Neuronal stem cell (in vitro differentiated cells): ENCODE results near the gene AOC2.
"Not testable (repeated sequence)": the region's sequence is repeated elsewhere in the genome, so short reads cannot be mapped to it uniquely, and the experiment has no call there.

ENCODE experiments used
- DNase-seq: peaks from one replicate; pipeline ENCODE4 v3.0.0-alpha.2; 2013; ENCODE audit warnings: low spot score
- H2AFZ ChIP-seq: one replicate; pipeline ENCODE4 v1.6.1; 2013; ENCODE audit warnings: mild to moderate bottlenecking, low read length, inconsistent platforms
- H2AK5ac ChIP-seq: 2 replicates; pipeline ENCODE4 v1.6.1; 2013; ENCODE audit warnings: low read depth, mild to moderate bottlenecking, inconsistent platforms, low read length, moderate library complexity, mixed read lengths
- H2BK120ac ChIP-seq: 2 replicates; pipeline ENCODE4 v1.6.1; 2013; ENCODE audit warnings: low read depth, mild to moderate bottlenecking, inconsistent platforms, low read length, moderate library complexity, mixed read lengths
- H2BK12ac ChIP-seq: one replicate; pipeline ENCODE4 v1.6.1; 2013; ENCODE audit warnings: low read length, inconsistent platforms
- H2BK15ac ChIP-seq: 2 replicates; pipeline ENCODE4 v1.6.1; 2013; ENCODE audit warnings: mild to moderate bottlenecking, low read length, inconsistent platforms, mixed read lengths
- H2BK5ac ChIP-seq: one replicate; pipeline ENCODE4 v1.6.1; 2013; ENCODE audit warnings: inconsistent platforms, mild to moderate bottlenecking, low read length, moderate library complexity
- H3K14ac ChIP-seq: one replicate; pipeline ENCODE4 v1.6.1; 2013; ENCODE audit warnings: low read length, inconsistent platforms
- H3K18ac ChIP-seq: 2 replicates; pipeline ENCODE4 v1.6.1; 2013; ENCODE audit warnings: low read length, inconsistent platforms
- H3K23ac ChIP-seq: 2 replicates; pipeline ENCODE4 v1.6.1; 2013; ENCODE audit warnings: low read depth, mild to moderate bottlenecking, mixed read lengths, low read length, inconsistent platforms; ENCODE audit not compliant: poor library complexity
- H3K27ac ChIP-seq: replicated peaks from 3 replicates; pipeline ENCODE4 v1.5.1; 2013; ENCODE audit warnings: low read length, inconsistent platforms
- H3K27me3 ChIP-seq, 3 experiments: 2 replicates each; pipeline ENCODE4 v1.6.1; 2013; ENCODE audit warnings: low read length in 3 of 3, mild to moderate bottlenecking in 2 of 3, inconsistent platforms in 1 of 3, low read depth in 1 of 3, mixed read lengths in 1 of 3, moderate library complexity in 1 of 3; ENCODE audit not compliant: control insufficient read depth in 3 of 3, insufficient read depth in 3 of 3
- H3K36me3 ChIP-seq, 2 donors: replicated peaks in 1 of 2; 2 replicates each; pipeline ENCODE4 v1.6.1; 2013; ENCODE audit warnings: low read length in 2 of 2; ENCODE audit not compliant: control insufficient read depth in 2 of 2, insufficient read depth in 2 of 2
- H3K4ac ChIP-seq: 2 replicates; pipeline ENCODE4 v1.6.1; 2013; ENCODE audit warnings: inconsistent platforms, mild to moderate bottlenecking, low read length, moderate library complexity
- H3K4me1 ChIP-seq, 2 donors: 1 replicate in 1 of 2; 2 replicates in 1 of 2; pipeline ENCODE4 v1.6.1; 2013; ENCODE audit warnings: low read length in 2 of 2, low read depth in 1 of 2; ENCODE audit not compliant: control insufficient read depth in 2 of 2, insufficient read depth in 1 of 2
- H3K4me2 ChIP-seq: one replicate; pipeline ENCODE4 v1.6.1; 2013; ENCODE audit warnings: mild to moderate bottlenecking, low read length, inconsistent platforms; ENCODE audit not compliant: insufficient read depth, poor library complexity, severe bottlenecking
- H3K4me3 ChIP-seq, 2 donors: 2 replicates each; pipeline ENCODE4 v1.5.1; 2013; ENCODE audit warnings: low read length in 2 of 2, mild to moderate bottlenecking in 2 of 2, inconsistent platforms in 1 of 2, moderate library complexity in 1 of 2
- H3K79me1 ChIP-seq: one replicate; pipeline ENCODE4 v1.6.1; 2013; ENCODE audit warnings: low read depth, mild to moderate bottlenecking, inconsistent platforms, low read length, moderate library complexity
- H3K9ac ChIP-seq: one replicate; pipeline ENCODE4 v1.6.1; 2013; ENCODE audit warnings: mild to moderate bottlenecking, low read depth, low read length, inconsistent platforms; ENCODE audit not compliant: poor library complexity
- H3K9me3 ChIP-seq, 2 donors: replicated peaks in 1 of 2; 2 replicates each; pipeline versions ENCODE3 to v1.6.1; 2013; ENCODE audit warnings: low read length in 2 of 2, mild to moderate bottlenecking in 2 of 2, inconsistent platforms in 1 of 2, low read depth in 1 of 2, mixed read lengths in 1 of 2, moderate library complexity in 1 of 2; ENCODE audit not compliant: control insufficient read depth in 2 of 2, insufficient read depth in 1 of 2
- H4K8ac ChIP-seq: one replicate; pipeline ENCODE4 v1.6.1; 2013; ENCODE audit warnings: low read depth, mild to moderate bottlenecking, inconsistent platforms, low read length, moderate library complexity
- H4K91ac ChIP-seq: one replicate; pipeline ENCODE4 v1.6.1; 2013; ENCODE audit warnings: low read length, low read depth, mild to moderate bottlenecking, inconsistent platforms; ENCODE audit not compliant: poor library complexity
- WGBS, 2 donors: extraction: QIAGEN DNeasy Blood & Tissue Kit; methylation state at CpG; one replicate each; pipeline ENCODE4 v1.1.7; 2013; ENCODE audit warnings: missing lambda C conversion rate in 2 of 2, mixed read lengths in 1 of 2; ENCODE audit not compliant: insufficient read length in 2 of 2, insufficient replicate concordance in 1 of 2; ENCODE audit errors: extremely low coverage in 2 of 2; 5-methylcytosine and 5-hydroxymethylcytosine counted together

AOC2 gene

DNA sequence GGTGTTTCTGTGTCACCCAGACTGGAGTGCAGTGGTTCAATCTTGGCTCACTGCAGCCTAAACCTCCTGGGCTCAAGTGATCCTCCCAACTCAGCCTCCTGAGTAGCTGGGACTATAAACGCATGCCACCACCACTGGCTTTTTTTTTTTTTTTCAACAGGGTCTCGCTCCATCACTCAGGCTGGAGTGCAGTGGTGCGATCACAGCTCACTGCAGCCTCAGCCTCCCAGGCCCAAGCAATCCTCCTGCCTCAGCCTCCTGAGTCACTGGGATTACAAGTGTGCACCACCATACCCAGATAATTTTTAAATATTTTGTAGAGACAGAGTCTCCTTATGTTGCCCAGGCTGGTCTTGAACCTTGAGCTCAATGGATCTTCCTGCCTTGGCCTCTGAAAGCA, 41.4 kb downstream of the AOC2 start:
- H2BK120ac ChIP-seq, H3K4me2 ChIP-seq, H3K79me1 ChIP-seq, H2AK5ac ChIP-seq, H3K4ac ChIP-seq, H2BK15ac ChIP-seq, H3K4me3 ChIP-seq, H4K8ac ChIP-seq, H3K18ac ChIP-seq, H3K9ac ChIP-seq, H2AFZ ChIP-seq, H3K23ac ChIP-seq, DNase-seq, H4K91ac ChIP-seq, H3K4me1 ChIP-seq, H3K36me3 ChIP-seq, H3K14ac ChIP-seq, H2BK5ac ChIP-seq, H3K27ac ChIP-seq, H3K9me3 ChIP-seq, H2BK12ac ChIP-seq: not testable (repeated sequence)
- peaks cover 0 to 38% (median 0%) of the 10 kb centered on the region in 3 experiments for H3K27me3 ChIP-seq
- no CpG with 5 or more reads among the region's 3 CpGs for WGBS, 2 donors

DNA sequence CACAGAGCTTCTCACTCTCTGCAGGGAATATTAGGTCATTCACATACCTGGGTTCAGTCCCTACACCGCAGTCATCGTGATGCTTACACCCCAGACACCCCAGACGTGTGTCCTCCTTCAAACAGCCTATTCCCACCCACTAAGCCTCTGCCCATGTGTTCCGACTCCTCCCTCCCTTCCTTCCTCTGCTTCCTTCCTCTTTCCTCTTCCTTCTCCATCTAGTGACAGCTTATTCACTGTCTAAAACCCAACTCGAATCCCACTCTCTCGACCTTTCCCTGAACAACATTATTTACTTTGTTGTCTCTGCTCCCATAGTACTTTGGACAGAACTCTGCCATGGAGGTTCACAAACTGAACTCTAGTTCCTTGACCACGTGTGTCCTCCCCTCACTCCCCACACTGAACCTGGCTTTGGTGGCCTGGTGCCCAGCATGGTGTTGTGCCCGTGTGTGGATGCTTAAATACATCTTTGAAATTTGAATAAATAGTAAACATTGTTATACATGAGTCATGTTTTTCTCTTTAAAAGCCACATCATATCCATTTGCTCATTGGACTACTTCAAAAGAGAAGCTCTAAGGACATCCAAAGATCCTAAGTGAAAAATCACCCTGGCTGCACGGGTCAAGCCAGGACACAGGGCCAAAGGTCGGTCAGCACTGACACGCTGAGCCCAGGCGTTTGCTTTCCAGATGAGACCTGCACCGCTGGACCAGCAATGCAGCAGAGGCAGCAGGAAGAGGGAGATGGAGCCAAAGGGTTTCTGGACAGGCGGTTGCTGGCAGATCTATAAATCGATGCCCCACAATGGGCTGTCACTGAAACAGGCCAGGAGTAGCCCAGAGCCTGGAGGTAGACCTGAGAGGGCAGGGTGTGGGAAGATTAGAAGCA, 42.1 kb downstream of the AOC2 start:
- no peaks in the 10 kb centered on the region for H3K36me3 ChIP-seq
- DNase-seq, result no peak
- no peak overlapping the region for H2BK15ac ChIP-seq
- no peak overlapping the region for H2AFZ ChIP-seq
- H3K23ac ChIP-seq, result peak overlapping the region; percentile 5
- no peak overlapping the region for H3K9ac ChIP-seq
- H3K4ac ChIP-seq, result no peak overlapping the region
- no peaks in the 10 kb centered on the region for H3K79me1 ChIP-seq
- peaks cover 0 to 36% (median 0%) of the 10 kb centered on the region in 3 experiments for H3K27me3 ChIP-seq
- no peak overlapping the region for H2BK5ac ChIP-seq
- no peak overlapping the region for H2AK5ac ChIP-seq
- no peak overlapping the region for H2BK12ac ChIP-seq
- no peak overlapping the region for H4K91ac ChIP-seq
- no peak overlapping the region for H3K27ac ChIP-seq
- peaks cover 0 to 3% of the 10 kb centered on the region in 2 donors for H3K4me1 ChIP-seq
- no peak overlapping the region for H2BK120ac ChIP-seq
- H3K18ac ChIP-seq, result no peak overlapping the region
- H3K14ac ChIP-seq, result no peak overlapping the region
- WGBS, 2 donors, result no CpG with 5 or more reads among the region's 15 CpGs
- no peak overlapping the region for H3K4me3 ChIP-seq
- H3K9me3 ChIP-seq, result peaks cover 0 to 4% of the 10 kb centered on the region in 2 donors
- H4K8ac ChIP-seq, result no peak overlapping the region
- no peak overlapping the region for H3K4me2 ChIP-seq

DNA sequence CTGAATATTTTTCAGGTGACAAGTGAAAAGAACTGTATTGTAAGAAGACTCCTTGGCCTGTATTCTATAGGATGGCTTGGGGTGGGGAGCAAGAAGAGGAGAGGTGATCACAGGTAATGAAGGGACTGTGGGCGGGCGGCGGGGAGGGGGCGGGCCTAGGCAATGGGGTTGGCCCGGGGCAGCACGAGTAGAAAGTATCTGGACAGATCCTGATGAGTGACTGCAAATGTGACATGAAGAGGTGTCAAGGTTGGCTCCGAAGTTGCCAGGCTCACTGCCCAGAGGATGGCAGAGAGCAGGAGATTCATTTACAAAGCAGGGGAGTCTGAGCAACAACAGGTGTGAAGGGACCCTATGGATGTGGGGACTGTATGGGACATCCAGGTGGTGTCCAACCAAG, 45.4 kb downstream of the AOC2 start:
- Histone ChIP-seq H4K91ac (no peak overlapping the region), H3K18ac (no peak overlapping the region), H3K36me3 (no peaks in the 10 kb centered on the region), H3K14ac (no peak overlapping the region), H3K27ac (no peak overlapping the region), H3K23ac (no peak overlapping the region), H3K4ac (no peak overlapping the region), H3K9me3 (peaks cover 0 to 4% of the 10 kb centered on the region in 2 donors), H2BK12ac (no peak overlapping the region), H2AK5ac (no peak overlapping the region), H2BK5ac (no peak overlapping the region), H3K4me1 (peaks cover 0 to 4% of the 10 kb centered on the region in 2 donors), H2BK15ac (no peak overlapping the region), H3K27me3 (peaks cover 0 to 45% (median 0%) of the 10 kb centered on the region in 3 experiments), H4K8ac (no peak overlapping the region), H2BK120ac (no peak overlapping the region), H2AFZ (no peak overlapping the region), H3K4me3 (no peak overlapping the region), H3K9ac (no peak overlapping the region), H3K79me1 (no peaks in the 10 kb centered on the region), H3K4me2 (no peak overlapping the region)
- no CpG with 5 or more reads among the region's 7 CpGs for WGBS, 2 donors
- no peak for DNase-seq

DNA sequence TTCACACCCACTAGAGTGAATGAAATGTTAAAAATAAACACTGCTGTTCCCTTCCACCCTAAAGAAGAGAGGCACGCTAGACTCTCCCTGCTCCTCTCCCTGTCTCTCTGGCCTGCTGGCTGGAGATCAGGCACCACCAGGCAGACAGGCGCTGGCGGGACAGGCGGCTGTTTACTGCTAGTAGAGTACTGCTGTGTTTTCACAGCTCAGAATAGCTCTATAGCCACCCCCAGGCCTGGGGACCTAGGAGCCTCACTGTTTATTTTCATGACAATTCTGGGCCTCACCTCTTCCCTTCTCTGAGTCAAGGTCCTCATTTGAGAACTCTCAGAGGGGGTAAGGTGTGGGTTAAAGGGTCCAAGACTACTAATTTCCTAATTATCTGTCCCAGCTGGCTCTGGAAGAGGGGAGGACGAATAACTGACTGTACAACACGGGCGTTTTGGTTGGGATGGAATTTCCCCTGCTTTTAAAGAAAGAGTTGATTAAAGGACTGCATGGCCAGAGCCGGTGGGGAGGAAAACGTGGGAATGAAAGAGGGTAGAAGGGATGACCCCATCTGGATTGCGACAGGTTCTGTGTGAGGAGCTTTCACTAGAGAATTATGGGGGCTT, 47.3 kb downstream of the AOC2 start:
- no peak overlapping the region for H3K18ac ChIP-seq
- H3K9ac ChIP-seq, result no peak overlapping the region
- no peak overlapping the region for H4K8ac ChIP-seq
- no peak for DNase-seq
- WGBS, 2 donors, result no CpG with 5 or more reads among the region's 10 CpGs
- no peak overlapping the region for H3K4ac ChIP-seq
- peak overlapping the region; percentile 73 for H2AFZ ChIP-seq
- H3K4me2 ChIP-seq, result no peak overlapping the region
- no peaks in the 10 kb centered on the region for H3K79me1 ChIP-seq
- no peak overlapping the region for H3K14ac ChIP-seq
- H3K27me3 ChIP-seq, result peaks cover 0 to 51% (median 0%) of the 10 kb centered on the region in 3 experiments
- H2BK5ac ChIP-seq, result no peak overlapping the region
- no peak overlapping the region for H3K4me3 ChIP-seq
- no peak overlapping the region for H3K27ac ChIP-seq
- H3K4me1 ChIP-seq, result peaks cover 0 to 4% of the 10 kb centered on the region in 2 donors
- no peaks in the 10 kb centered on the region for H3K36me3 ChIP-seq
- no peak overlapping the region for H2AK5ac ChIP-seq
- no peak overlapping the region for H2BK12ac ChIP-seq
- peaks cover 0 to 4% of the 10 kb centered on the region in 2 donors for H3K9me3 ChIP-seq
- no peak overlapping the region for H4K91ac ChIP-seq
- no peak overlapping the region for H2BK15ac ChIP-seq
- H3K23ac ChIP-seq, result no peak overlapping the region
- H2BK120ac ChIP-seq, result no peak overlapping the region
